ENCODE results near the gene STX19.

GRCh38 chr3:94008253-94008652 is 20.1 kb downstream of the STX19 start:
- TF ChIP-seq CTCF (IDR thresholded peaks at IDR 0.05) = no peak
- no peak for TF ChIP-seq POLR2A (IDR thresholded peaks at IDR 0.05)

Data from tibial nerve (tissue), 3 donors.